Mammary epithelial cell (primary cell): ENCODE data around the gene LMAN2L.

Experiments used
- EZH2 ChIP-seq: IDR thresholded peaks from 2 replicates; pipeline ENCODE4 v1.6.1; 2012; ENCODE audit warnings: low read length, inconsistent platforms, borderline replicate concordance
- TF ChIP-seq, protein P1 (sequence below), 2 donors: IDR thresholded peaks in 1 of 2; conservative IDR thresholded peaks in 1 of 2; 2 replicates each; pipeline ENCODE4 v1.5.1; 2011 to 2012; ENCODE audit warnings: inconsistent platforms in 2 of 2, low read length in 2 of 2, mild to moderate bottlenecking in 2 of 2, control low read depth in 1 of 2, low read depth in 1 of 2; ENCODE audit not compliant: insufficient read depth in 1 of 2; ENCODE audit errors: extremely low read depth in 1 of 2

DNA sequence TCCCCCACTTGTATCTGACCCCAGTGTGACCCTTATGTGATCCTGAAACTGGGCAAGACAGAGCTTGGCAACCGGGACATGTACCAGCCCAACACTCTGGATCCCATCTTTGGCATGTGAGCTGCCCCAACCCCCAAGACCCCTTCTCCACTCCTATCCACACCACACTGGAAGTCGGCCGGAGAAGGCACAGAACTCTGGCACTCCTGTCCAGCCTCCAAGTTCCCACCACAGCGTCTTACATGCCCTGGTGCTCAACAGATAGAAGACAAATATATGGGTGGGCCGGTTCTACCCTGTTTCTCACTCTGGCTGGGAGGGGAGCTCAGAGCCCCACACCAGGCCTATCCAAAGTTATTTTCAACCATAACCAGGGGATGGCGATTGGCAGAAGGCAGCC lies 40.8 kb downstream of the LMAN2L start:
- TF ChIP-seq, protein P1, sequence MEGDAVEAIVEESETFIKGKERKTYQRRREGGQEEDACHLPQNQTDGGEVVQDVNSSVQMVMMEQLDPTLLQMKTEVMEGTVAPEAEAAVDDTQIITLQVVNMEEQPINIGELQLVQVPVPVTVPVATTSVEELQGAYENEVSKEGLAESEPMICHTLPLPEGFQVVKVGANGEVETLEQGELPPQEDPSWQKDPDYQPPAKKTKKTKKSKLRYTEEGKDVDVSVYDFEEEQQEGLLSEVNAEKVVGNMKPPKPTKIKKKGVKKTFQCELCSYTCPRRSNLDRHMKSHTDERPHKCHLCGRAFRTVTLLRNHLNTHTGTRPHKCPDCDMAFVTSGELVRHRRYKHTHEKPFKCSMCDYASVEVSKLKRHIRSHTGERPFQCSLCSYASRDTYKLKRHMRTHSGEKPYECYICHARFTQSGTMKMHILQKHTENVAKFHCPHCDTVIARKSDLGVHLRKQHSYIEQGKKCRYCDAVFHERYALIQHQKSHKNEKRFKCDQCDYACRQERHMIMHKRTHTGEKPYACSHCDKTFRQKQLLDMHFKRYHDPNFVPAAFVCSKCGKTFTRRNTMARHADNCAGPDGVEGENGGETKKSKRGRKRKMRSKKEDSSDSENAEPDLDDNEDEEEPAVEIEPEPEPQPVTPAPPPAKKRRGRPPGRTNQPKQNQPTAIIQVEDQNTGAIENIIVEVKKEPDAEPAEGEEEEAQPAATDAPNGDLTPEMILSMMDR (conservative IDR thresholded peaks at IDR 0.05 in 1 of 2, IDR thresholded peaks at IDR 0.05 in 1 of 2; ENCODE audit: extremely low read depth in 1 of 2, insufficient read depth in 1 of 2, low read depth in 1 of 2, low read length in 2 of 2) = no peak
- no peak for TF ChIP-seq EZH2
